ENCODE measurements around the gene ORAI1. TPM values are rescaled to one million over a fixed set of nuclear protein-coding genes. Genes with fewer than 3 reads are reported as not detected.

Gene ORAI1
- total and polyA plus RNA-seq, 2 of the 13 experiments (the other 11 are each of a cell fraction or from before 2014, with no cell fraction given): 9.2 to 17.2 TPM

GRCh38 chr12:121610239-121611149 lies 15.8 kb upstream of the ORAI1 start:
- peak overlapping the region in 2 of 3 experiments; percentile 6 to 15; a peak in 2 of 6 replicates for H3K4me3 ChIP-seq (replicated peaks in 1 of 3; ENCODE audit: insufficient read depth in 1 of 3, low read depth in 2 of 3, low read length in 3 of 3)
- TF ChIP-seq ZNF512 (CRISPR knock-in tag; IDR thresholded peaks at IDR 0.05): 0 out of 2 replicates have a peak, but pooled peaks have one; percentile 43
- no peak for TF ChIP-seq NR3C1 (CRISPR knock-in tag; IDR thresholded peaks at IDR 0.05)
- no peak for TF ChIP-seq FOXK2 (IDR thresholded peaks at IDR 0.05)
- no peak for TF ChIP-seq ATF6 (CRISPR knock-in tag; conservative IDR thresholded peaks at IDR 0.05)
- TF ChIP-seq ZNF280D (CRISPR knock-in tag; IDR thresholded peaks at IDR 0.05): no peak
- no peak for TF ChIP-seq ZNF432 (CRISPR knock-in tag; IDR thresholded peaks at IDR 0.05; ENCODE audit: borderline replicate concordance)
- TF ChIP-seq ZEB1 (IDR thresholded peaks at IDR 0.05; ENCODE audit: insufficient replicate concordance, low read depth): no peak
- no peak for TF ChIP-seq ZNF674 (CRISPR knock-in tag; IDR thresholded peaks at IDR 0.05; ENCODE audit: low read depth)
- ATAC-seq (peak; percentile 69), DNase-seq (ENCODE audit: low spot score) (no peak), FAIRE-seq (peak; percentile 8)
- H2AFZ ChIP-seq (ENCODE audit: low read length): peak overlapping the region; percentile 68
- H3K79me2 ChIP-seq (ENCODE audit: insufficient read depth, low read length): no peaks in the 10 kb centered on the region
- H3K9ac ChIP-seq (ENCODE audit: insufficient read depth, low read depth, low read length): peak overlapping the region; percentile 26; the same call in 1 of the 2 replicates
- 14% methylated on average over 10 of the region's 11 CpGs for WGBS (ENCODE audit: low lambda C conversion rate)
- no TSS peak for BruUV-seq (replicated peaks)
- intact Hi-C loops (cut with micrococcal nuclease; ENCODE audit: unreplicated experiment): no loop called here
- H3K9me3 ChIP-seq (ENCODE audit: low read length): no peaks in the 10 kb centered on the region
- ChIA-PET POLR2A (no interaction called here), CTCF (ENCODE audit: low intra/inter-chr PET ratio, low total read pairs) (no interaction called here)
- in situ Hi-C loops (cut with HindIII; ENCODE audit: extremely low pct_ligation_motif_present, low pct_unique_long_range_greater_than_20kb): no loop called here
- H3K27ac ChIP-seq (ENCODE audit: extremely low read length, insufficient read depth, low read length): no peak overlapping the region
- H3K4me1 ChIP-seq (ENCODE audit: insufficient read depth, low read length): peaks cover 32% of the 10 kb centered on the region
- peaks cover 0 to 1% of the 10 kb centered on the region in 2 experiments; a peak in 1 of 5 replicates for H3K27me3 ChIP-seq (ENCODE audit: control insufficient read depth in 1 of 2, insufficient read depth in 2 of 2, low read length in 2 of 2)
- no peaks in the 10 kb centered on the region for H4K20me1 ChIP-seq (ENCODE audit: insufficient read depth, low read length)
- H3K36me3 ChIP-seq (replicated peaks in 1 of 2; ENCODE audit: control insufficient read depth in 1 of 2, insufficient read depth in 2 of 2, low read length in 2 of 2): no peaks in the 10 kb centered on the region
- H3K4me2 ChIP-seq (ENCODE audit: low read depth, low read length): peak overlapping the region; percentile 57
